ENCODE measurements around the gene FARSB.

The FARSB gene

DNA sequence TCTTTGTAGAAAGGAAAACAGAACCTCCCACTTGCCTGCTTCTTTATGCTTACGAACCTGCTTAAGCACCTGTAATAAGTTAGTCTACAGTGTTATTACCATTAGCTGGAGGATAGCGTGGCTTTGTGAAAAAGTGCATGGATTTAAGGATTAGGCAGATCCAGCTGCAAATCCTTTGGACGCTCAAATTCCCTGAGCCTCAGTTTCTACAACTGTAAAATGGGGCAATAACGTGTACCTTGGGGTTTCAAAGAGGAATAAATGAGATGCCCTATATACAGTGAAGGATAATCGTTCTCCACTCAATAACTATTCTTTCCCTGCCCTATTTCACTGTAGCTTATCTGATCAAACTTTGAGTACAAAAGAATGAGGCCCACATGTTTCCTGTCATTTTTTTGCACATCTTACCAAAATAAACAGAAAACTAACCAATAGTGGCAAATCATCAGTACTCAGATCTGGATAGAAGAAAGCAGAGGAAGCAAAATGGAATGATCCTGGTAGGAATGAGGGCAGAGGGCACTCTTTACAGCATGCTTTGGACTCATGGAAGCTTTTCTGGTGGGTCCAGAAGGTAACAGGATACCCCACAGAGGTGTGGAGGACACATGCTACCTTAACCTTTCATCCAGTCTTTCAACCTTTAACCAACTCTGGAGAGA is 30.3 kb upstream of the FARSB start:
- H3K9ac ChIP-seq (ENCODE audit: low read depth, low read length) = no peak overlapping the region
- H3K4me1 ChIP-seq (ENCODE audit: insufficient read depth, low read length) = no peaks in the 10 kb centered on the region
- no peaks in the 10 kb centered on the region for H3K36me3 ChIP-seq (ENCODE audit: insufficient read depth, low read depth, low read length)
- no peaks in the 10 kb centered on the region for H3K27me3 ChIP-seq (ENCODE audit: insufficient read depth, low read length)
- no peak overlapping the region for H3K27ac ChIP-seq (ENCODE audit: low read length)
- H3K9me3 ChIP-seq (ENCODE audit: insufficient read depth, low read depth, low read length) = no peaks in the 10 kb centered on the region
- no peak overlapping the region for H3K4me3 ChIP-seq (ENCODE audit: low read length)

- no peaks in the 10 kb centered on the region for H3K9me3 ChIP-seq (ENCODE audit: insufficient read depth, low read depth, low read length)
- no peaks in the 10 kb centered on the region for H3K4me1 ChIP-seq (ENCODE audit: insufficient read depth, low read length)
- H3K4me3 ChIP-seq (ENCODE audit: low read length) = no peak overlapping the region
- H3K36me3 ChIP-seq (ENCODE audit: insufficient read depth, low read depth, low read length) = no peaks in the 10 kb centered on the region
- no peaks in the 10 kb centered on the region for H3K27me3 ChIP-seq (ENCODE audit: insufficient read depth, low read length)
- no peak overlapping the region for H3K27ac ChIP-seq (ENCODE audit: low read length)
- H3K9ac ChIP-seq (ENCODE audit: low read depth, low read length) = no peak overlapping the region
These were observed 27.9 kb upstream of the FARSB start for GRCh38 chr2:222683805-222684204.

GRCh38 chr2:222677981-222678380 is 22.1 kb upstream of the FARSB start:
- H3K4me3 ChIP-seq (ENCODE audit: low read length) = no peak overlapping the region
- no peaks in the 10 kb centered on the region for H3K9me3 ChIP-seq (ENCODE audit: insufficient read depth, low read depth, low read length)
- no peak overlapping the region for H3K27ac ChIP-seq (ENCODE audit: low read length)
- no peak overlapping the region for H3K9ac ChIP-seq (ENCODE audit: low read depth, low read length)
- peaks cover 6% of the 10 kb centered on the region for H3K27me3 ChIP-seq (ENCODE audit: insufficient read depth, low read length)
- no peaks in the 10 kb centered on the region for H3K36me3 ChIP-seq (ENCODE audit: insufficient read depth, low read depth, low read length)
- H3K4me1 ChIP-seq (ENCODE audit: insufficient read depth, low read length) = no peaks in the 10 kb centered on the region

GRCh38 chr2:222673883-222674282 is 18.0 kb upstream of the FARSB start:
- Histone ChIP-seq H3K4me1 (ENCODE audit: insufficient read depth, low read length) (peaks cover 5% of the 10 kb centered on the region; the same call in 1 of the 2 replicates), H3K27me3 (ENCODE audit: insufficient read depth, low read length) (peaks cover 46% of the 10 kb centered on the region), H3K4me3 (ENCODE audit: low read length) (no peak overlapping the region), H3K9ac (ENCODE audit: low read depth, low read length) (no peak overlapping the region), H3K9me3 (ENCODE audit: insufficient read depth, low read depth, low read length) (no peaks in the 10 kb centered on the region), H3K36me3 (ENCODE audit: insufficient read depth, low read depth, low read length) (no peaks in the 10 kb centered on the region), H3K27ac (ENCODE audit: low read length) (no peak overlapping the region)

GRCh38 chr2:222673273-222673672 is 17.4 kb upstream of the FARSB start:
- Histone ChIP-seq H3K4me3 (ENCODE audit: low read length) (no peak overlapping the region), H3K27ac (ENCODE audit: low read length) (no peak overlapping the region), H3K4me1 (ENCODE audit: insufficient read depth, low read length) (peaks cover 5% of the 10 kb centered on the region; the same call in 1 of the 2 replicates), H3K36me3 (ENCODE audit: insufficient read depth, low read depth, low read length) (no peaks in the 10 kb centered on the region), H3K9me3 (ENCODE audit: insufficient read depth, low read depth, low read length) (no peaks in the 10 kb centered on the region), H3K9ac (ENCODE audit: low read depth, low read length) (no peak overlapping the region), H3K27me3 (ENCODE audit: insufficient read depth, low read length) (peaks cover 50% of the 10 kb centered on the region)

DNA sequence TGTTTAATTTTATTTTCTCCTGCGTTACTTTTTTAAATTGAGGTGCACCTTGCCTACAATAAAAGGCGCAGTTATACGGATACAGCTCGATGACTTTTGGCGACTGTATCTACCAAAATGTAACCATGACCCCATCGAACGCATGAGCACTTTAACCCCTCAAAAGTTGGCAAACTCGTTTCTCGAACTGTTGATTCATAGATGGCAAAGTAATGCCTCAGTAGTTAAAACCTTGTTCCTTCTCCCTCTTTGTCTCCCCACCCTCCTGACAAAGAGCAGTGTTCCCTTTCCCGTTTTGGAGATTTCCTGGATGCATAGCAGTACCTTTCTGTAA is 16.1 kb upstream of the FARSB start:
- peaks cover 50% of the 10 kb centered on the region for H3K27me3 ChIP-seq (ENCODE audit: insufficient read depth, low read length)
- no peaks in the 10 kb centered on the region for H3K9me3 ChIP-seq (ENCODE audit: insufficient read depth, low read depth, low read length)
- no peak overlapping the region for H3K27ac ChIP-seq (ENCODE audit: low read length)
- no peaks in the 10 kb centered on the region for H3K36me3 ChIP-seq (ENCODE audit: insufficient read depth, low read depth, low read length)
- peak overlapping the region; percentile 71 for H3K4me3 ChIP-seq (ENCODE audit: low read length)
- H3K4me1 ChIP-seq (ENCODE audit: insufficient read depth, low read length) = peaks cover 5% of the 10 kb centered on the region; the same call in 1 of the 2 replicates
- peak overlapping the region; percentile 55; the same call in 1 of the 2 replicates for H3K9ac ChIP-seq (ENCODE audit: low read depth, low read length)

DNA sequence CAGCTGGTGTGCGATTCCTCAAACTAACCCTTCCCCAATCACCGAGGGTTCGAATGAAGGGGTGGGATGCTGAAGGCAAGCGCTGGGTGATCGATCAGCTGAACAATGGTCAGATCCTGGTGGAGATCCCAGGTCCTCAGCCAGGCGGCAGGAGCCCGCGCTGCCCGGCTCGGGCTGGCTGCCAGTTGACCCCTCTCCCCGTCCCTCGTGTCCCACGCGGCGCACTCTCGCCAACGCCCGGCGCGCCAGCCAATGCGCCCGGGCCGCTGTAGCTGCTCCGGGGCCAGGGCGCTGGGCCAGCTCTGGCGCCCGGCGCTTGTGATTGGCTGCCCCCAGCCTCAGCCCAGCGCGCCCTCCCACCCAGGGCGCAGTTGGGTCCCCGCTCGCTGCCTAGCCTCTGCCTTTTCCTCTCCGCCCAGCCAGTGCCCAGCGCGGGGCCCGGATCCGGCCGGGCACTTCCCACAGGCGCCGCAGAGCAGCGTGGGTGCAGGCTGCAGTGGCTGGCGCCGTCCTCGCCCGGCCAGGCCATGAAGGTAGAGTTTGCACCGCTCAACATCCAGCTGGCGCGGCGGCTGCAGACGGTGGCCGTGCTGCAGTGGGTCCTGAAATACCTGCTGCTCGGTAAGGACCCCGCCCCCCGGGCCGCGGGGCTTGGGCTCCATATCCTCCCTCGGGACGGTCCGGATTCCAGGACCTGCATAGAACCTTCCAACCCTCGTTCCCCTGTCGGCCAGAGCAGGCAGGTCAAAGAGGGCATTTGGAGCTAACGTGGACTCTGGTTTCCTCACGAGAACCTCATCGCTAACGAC is 15.6 kb upstream of the FARSB start, which contains the start of gene MOGAT1:
MOGAT1 (plus strand) TSS at position 400 of the 809 bp plus-strand sequence; CDS start at position 528, 128 bp downstream.
- peak within 1 kb of the TSS; percentile 71 for H3K4me3 ChIP-seq (ENCODE audit: low read length)
- peak within 1 kb of the TSS; percentile 55; the same call in 1 of the 2 replicates for H3K9ac ChIP-seq (ENCODE audit: low read depth, low read length)
- H3K9me3 ChIP-seq (ENCODE audit: insufficient read depth, low read depth, low read length) = no peaks in the 10 kb centered on the region
- H3K27me3 ChIP-seq (ENCODE audit: insufficient read depth, low read length) = peaks cover 50% of the 10 kb centered on the region
- H3K4me1 ChIP-seq (ENCODE audit: insufficient read depth, low read length) = peaks cover 5% of the 10 kb centered on the region; the same call in 1 of the 2 replicates
- H3K27ac ChIP-seq (ENCODE audit: low read length) = no peak within 1 kb of the TSS
- no peaks in the 10 kb centered on the region for H3K36me3 ChIP-seq (ENCODE audit: insufficient read depth, low read depth, low read length)

DNA sequence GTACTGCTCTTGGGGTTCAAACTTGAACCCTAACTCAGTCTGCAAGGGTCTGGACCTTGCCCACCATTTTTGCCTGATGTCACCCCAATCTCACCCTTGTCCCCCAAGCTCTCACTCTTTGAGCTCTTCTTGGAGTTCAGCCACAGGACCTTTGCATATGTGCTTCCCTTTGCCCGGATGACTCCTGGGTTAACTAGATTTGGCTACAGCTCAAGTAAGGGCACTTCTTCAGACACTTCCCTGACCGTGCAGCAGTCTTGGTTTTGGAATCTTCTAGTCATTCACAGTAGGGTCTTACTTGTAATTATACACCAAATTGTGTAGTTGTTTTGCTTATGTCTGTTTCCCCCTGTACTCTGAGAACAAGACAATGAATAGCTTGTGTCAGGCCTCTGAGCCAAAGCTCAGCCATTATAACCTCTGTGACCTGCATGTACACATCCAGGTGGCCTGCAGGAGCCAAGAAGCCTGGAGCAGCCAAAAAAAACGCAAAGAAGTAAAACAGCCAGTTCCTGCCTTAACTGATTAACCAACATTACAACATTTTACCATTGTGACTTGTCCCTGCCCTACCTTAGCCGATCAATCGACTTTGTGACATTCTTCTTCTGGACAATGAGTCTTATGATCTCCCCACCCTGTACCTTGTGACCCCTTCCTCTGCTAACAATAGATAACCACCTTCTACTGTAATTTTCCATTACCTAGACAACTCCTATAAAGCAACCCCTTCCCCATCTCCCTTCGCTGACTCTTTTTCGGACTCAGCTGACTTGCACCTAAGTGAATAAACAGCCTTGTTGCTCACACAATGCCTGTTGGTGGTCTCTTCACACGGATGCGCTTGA is 14.5 kb upstream of the FARSB start:
- Histone ChIP-seq H3K4me3 (ENCODE audit: low read length) (peak overlapping the region; percentile 71; the same call in 1 of the 2 replicates), H3K4me1 (ENCODE audit: insufficient read depth, low read length) (peaks cover 5% of the 10 kb centered on the region; the same call in 1 of the 2 replicates), H3K9me3 (ENCODE audit: insufficient read depth, low read depth, low read length) (no peaks in the 10 kb centered on the region), H3K9ac (ENCODE audit: low read depth, low read length) (no peak overlapping the region), H3K27ac (ENCODE audit: low read length) (no peak overlapping the region), H3K36me3 (ENCODE audit: insufficient read depth, low read depth, low read length) (no peaks in the 10 kb centered on the region), H3K27me3 (ENCODE audit: insufficient read depth, low read length) (peaks cover 50% of the 10 kb centered on the region)

DNA sequence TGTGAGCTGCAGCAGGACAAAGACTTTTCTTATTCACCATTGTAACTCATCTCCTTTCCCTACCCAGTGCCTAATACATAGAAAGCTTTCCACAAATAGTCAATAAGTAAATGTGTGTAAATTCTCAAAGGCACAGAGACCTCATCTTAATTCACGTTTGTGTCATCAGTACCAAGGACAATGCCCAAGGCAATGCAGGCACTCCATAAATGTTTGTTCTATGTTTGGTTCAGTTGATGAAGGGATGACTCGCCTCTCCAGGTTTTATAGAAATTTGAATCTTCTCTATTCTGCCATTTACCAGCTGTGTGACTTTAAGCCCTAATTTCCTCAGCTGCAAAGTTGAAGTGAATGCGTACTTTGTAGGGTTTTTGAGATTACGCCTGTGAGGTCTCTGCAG is 13.5 kb upstream of the FARSB start:
- Histone ChIP-seq H3K27ac (ENCODE audit: low read length) (no peak overlapping the region), H3K4me1 (ENCODE audit: insufficient read depth, low read length) (peaks cover 5% of the 10 kb centered on the region; the same call in 1 of the 2 replicates), H3K9ac (ENCODE audit: low read depth, low read length) (no peak overlapping the region), H3K4me3 (ENCODE audit: low read length) (no peak overlapping the region), H3K27me3 (ENCODE audit: insufficient read depth, low read length) (peaks cover 50% of the 10 kb centered on the region), H3K36me3 (ENCODE audit: insufficient read depth, low read depth, low read length) (no peaks in the 10 kb centered on the region), H3K9me3 (ENCODE audit: insufficient read depth, low read depth, low read length) (no peaks in the 10 kb centered on the region)

- H3K9ac ChIP-seq (ENCODE audit: low read depth, low read length) = no peak overlapping the region
- peaks cover 50% of the 10 kb centered on the region for H3K27me3 ChIP-seq (ENCODE audit: insufficient read depth, low read length)
- H3K9me3 ChIP-seq (ENCODE audit: insufficient read depth, low read depth, low read length) = no peaks in the 10 kb centered on the region
- no peaks in the 10 kb centered on the region for H3K36me3 ChIP-seq (ENCODE audit: insufficient read depth, low read depth, low read length)
- H3K27ac ChIP-seq (ENCODE audit: low read length) = no peak overlapping the region
- H3K4me3 ChIP-seq (ENCODE audit: low read length) = no peak overlapping the region
- peaks cover 5% of the 10 kb centered on the region; the same call in 1 of the 2 replicates for H3K4me1 ChIP-seq (ENCODE audit: insufficient read depth, low read length)
These were observed 12.7 kb upstream of the FARSB start for GRCh38 chr2:222668494-222669154.

GRCh38 chr2:222663479-222663878 is 7.6 kb upstream of the FARSB start:
- no peak overlapping the region for H3K27ac ChIP-seq (ENCODE audit: low read length)
- no peak overlapping the region for H3K9ac ChIP-seq (ENCODE audit: low read depth, low read length)
- no peaks in the 10 kb centered on the region for H3K9me3 ChIP-seq (ENCODE audit: insufficient read depth, low read depth, low read length)
- H3K36me3 ChIP-seq (ENCODE audit: insufficient read depth, low read depth, low read length) = no peaks in the 10 kb centered on the region
- peaks cover under 1% of the 10 kb centered on the region; the same call in 1 of the 2 replicates for H3K27me3 ChIP-seq (ENCODE audit: insufficient read depth, low read length)
- H3K4me1 ChIP-seq (ENCODE audit: insufficient read depth, low read length) = no peaks in the 10 kb centered on the region
- no peak overlapping the region for H3K4me3 ChIP-seq (ENCODE audit: low read length)
